Mesodermal cell (in vitro differentiated cells): ENCODE data around the gene ISM1.
A peak's percentile ranks its signal among the peaks of the same experiment; 100 is the strongest.

Experiments used
- H3K27ac ChIP-seq: 2 replicates; pipeline ENCODE4 v1.7.0; 2013; ENCODE audit warnings: mild to moderate bottlenecking, low read depth, low read length, moderate library complexity; ENCODE audit not compliant: severe bottlenecking
- H3K36me3 ChIP-seq: 2 replicates; pipeline ENCODE4 v1.7.1; 2013; ENCODE audit warnings: mild to moderate bottlenecking, low read length, moderate library complexity; ENCODE audit not compliant: control insufficient read depth, insufficient read depth
- H3K4me1 ChIP-seq: one replicate; pipeline ENCODE4 v1.7.1; 2013; ENCODE audit warnings: mild to moderate bottlenecking, low read length; ENCODE audit not compliant: insufficient read depth, control insufficient read depth, poor library complexity, severe bottlenecking
- H3K4me3 ChIP-seq: 2 replicates; pipeline ENCODE4 v1.7.0; 2013; ENCODE audit warnings: low read length, control low read depth, mild to moderate bottlenecking; ENCODE audit not compliant: insufficient read depth, poor library complexity, severe bottlenecking; ENCODE audit errors: extremely low read depth
- H3K9me3 ChIP-seq: 2 replicates; pipeline ENCODE4 v1.7.1; 2013; ENCODE audit warnings: mild to moderate bottlenecking, low read length, moderate library complexity; ENCODE audit not compliant: control insufficient read depth
- WGBS, 2 experiments: methylation state at CpG; one replicate each; pipeline ENCODE4 v1.1.5; 2013; ENCODE audit warnings: missing lambda C conversion rate in 2 of 2; ENCODE audit not compliant: insufficient coverage in 2 of 2; 5-methylcytosine and 5-hydroxymethylcytosine counted together

The ISM1 gene

GRCh38 chr20:13312300-13312699 is 91.2 kb downstream of the ISM1 start:
- H3K36me3 ChIP-seq = no peaks in the 10 kb centered on the region
- H3K4me3 ChIP-seq = no peak overlapping the region
- 96 to 100% methylated on average over 1 to 2 of the region's 6 CpGs for WGBS, 2 experiments
- H3K4me1 ChIP-seq = no peaks in the 10 kb centered on the region
- H3K27ac ChIP-seq = no peak overlapping the region
- peaks cover 1% of the 10 kb centered on the region for H3K9me3 ChIP-seq

GRCh38 chr20:13313201-13313600 is 92.1 kb downstream of the ISM1 start:
- Histone ChIP-seq H3K9me3 (peaks cover 7% of the 10 kb centered on the region), H3K4me3 (no peak overlapping the region), H3K36me3 (no peaks in the 10 kb centered on the region), H3K27ac (no peak overlapping the region), H3K4me1 (no peaks in the 10 kb centered on the region)
- 86 to 100% methylated on average over 3 to 4 of the region's 5 CpGs for WGBS, 2 experiments

- WGBS, 2 experiments = no CpG with 5 or more reads among the region's 1 CpG
- Histone ChIP-seq H3K27ac (no peak overlapping the region), H3K36me3 (no peaks in the 10 kb centered on the region), H3K4me3 (no peak overlapping the region), H3K9me3 (peaks cover 7% of the 10 kb centered on the region), H3K4me1 (peaks cover 10% of the 10 kb centered on the region)
These were observed 96.4 kb downstream of the ISM1 start for GRCh38 chr20:13317439-13317838.

GRCh38 chr20:13318871-13319521 is 97.9 kb downstream of the ISM1 start:
- Histone ChIP-seq H3K4me3 (no peak overlapping the region), H3K9me3 (peaks cover 7% of the 10 kb centered on the region), H3K27ac (no peak overlapping the region), H3K36me3 (no peaks in the 10 kb centered on the region), H3K4me1 (peaks cover 23% of the 10 kb centered on the region)
- WGBS, 2 experiments = 73 to 76% methylated on average over 3 of the region's 5 CpGs

GRCh38 chr20:13320702-13321101 is 99.6 kb downstream of the ISM1 start:
- Histone ChIP-seq H3K4me1 (peaks cover 37% of the 10 kb centered on the region), H3K36me3 (no peaks in the 10 kb centered on the region), H3K9me3 (peaks cover 7% of the 10 kb centered on the region), H3K4me3 (no peak overlapping the region), H3K27ac (no peak overlapping the region)
- WGBS, 2 experiments = 83 to 96% methylated on average over 2 to 3 of the region's 4 CpGs

GRCh38 chr20:13321416-13321815 is 100.3 kb downstream of the ISM1 start:
- peak overlapping the region; percentile 85 for H3K27ac ChIP-seq
- H3K36me3 ChIP-seq = no peaks in the 10 kb centered on the region
- WGBS, 2 experiments = 74 to 96% methylated on average over 2 to 3 of the region's 7 CpGs
- peaks cover 7% of the 10 kb centered on the region for H3K9me3 ChIP-seq
- H3K4me3 ChIP-seq = no peak overlapping the region
- peaks cover 37% of the 10 kb centered on the region for H3K4me1 ChIP-seq

GRCh38 chr20:13322198-13322597 is 101.1 kb downstream of the ISM1 start:
- H3K36me3 ChIP-seq = no peaks in the 10 kb centered on the region
- H3K4me3 ChIP-seq = no peak overlapping the region
- peaks cover 7% of the 10 kb centered on the region for H3K9me3 ChIP-seq
- H3K4me1 ChIP-seq = peaks cover 37% of the 10 kb centered on the region
- WGBS, 2 experiments = 69 to 76% methylated on average over 4 of the region's 5 CpGs
- H3K27ac ChIP-seq = peak overlapping the region; percentile 85

- peaks cover 2% of the 10 kb centered on the region for H3K9me3 ChIP-seq
- H3K4me1 ChIP-seq = peaks cover 37% of the 10 kb centered on the region
- no peaks in the 10 kb centered on the region for H3K36me3 ChIP-seq
- no peak overlapping the region for H3K4me3 ChIP-seq
- WGBS, 2 experiments = 25 to 60% methylated on average over 1 of the region's 3 CpGs
- H3K27ac ChIP-seq = peak overlapping the region; percentile 85
These were observed 101.5 kb downstream of the ISM1 start for GRCh38 chr20:13322621-13323020.

GRCh38 chr20:13325033-13325432 is 104.0 kb downstream of the ISM1 start:
- Histone ChIP-seq H3K4me3 (no peak overlapping the region), H3K4me1 (peaks cover 37% of the 10 kb centered on the region), H3K27ac (no peak overlapping the region), H3K9me3 (peaks cover 7% of the 10 kb centered on the region), H3K36me3 (no peaks in the 10 kb centered on the region)
- 34 to 49% methylated on average over 4 to 6 of the region's 8 CpGs for WGBS, 2 experiments

GRCh38 chr20:13325796-13326340 is 104.8 kb downstream of the ISM1 start:
- WGBS, 2 experiments = 90 to 95% methylated on average over 2 to 3 of the region's 5 CpGs
- Histone ChIP-seq H3K4me1 (peaks cover 37% of the 10 kb centered on the region), H3K36me3 (no peaks in the 10 kb centered on the region), H3K27ac (no peak overlapping the region), H3K4me3 (no peak overlapping the region), H3K9me3 (peaks cover 7% of the 10 kb centered on the region)

GRCh38 chr20:13331536-13331935 is 110.5 kb downstream of the ISM1 start:
- no peaks in the 10 kb centered on the region for H3K36me3 ChIP-seq
- peaks cover 7% of the 10 kb centered on the region for H3K9me3 ChIP-seq
- H3K4me1 ChIP-seq = peaks cover 13% of the 10 kb centered on the region
- H3K27ac ChIP-seq = peak overlapping the region; percentile 57
- no CpG with 5 or more reads among the region's 1 CpG for WGBS, 2 experiments
- H3K4me3 ChIP-seq = no peak overlapping the region
